A549 (cell line): ENCODE measurements around the gene ZBTB20. TPM values are rescaled to one million over a fixed set of nuclear protein-coding genes. Genes with fewer than 3 reads are reported as not detected.

Experiments used
- ATAC-seq, 2 experiments: fragments of 200-7000 bp in 1 of 2; fragments of >200 bp in 1 of 2; cut with Nextera tagmentation in 1 of 2; cut with Tn5 transposase in 1 of 2; 3 replicates each; pipeline versions ENCODE4 v1.8.0 to v1.9.1; 2018 to 2020; ENCODE audit warnings: mild to moderate bottlenecking in 1 of 2, moderate library complexity in 1 of 2
- CTCF ChIA-PET: fragments of 300-600 bp; sonication (Branson Sonifier 250); formaldehyde crosslinking; extraction: SDS; loops from one replicate; lab custom pipeline; 2021; ENCODE audit warnings: antibody characterized with exemption, inconsistent platforms; lab: Yijun Ruan, JAX
- POLR2A ChIA-PET: fragments of 350-600 bp; formaldehyde crosslinking; extraction: SDS; loops from one replicate; lab custom pipeline; 2021; ENCODE audit warnings: antibody characterized with exemption, inconsistent platforms; lab: Yijun Ruan, JAX
- DNase-seq, 2 experiments: peaks; one replicate each; pipeline versions ENCODE4 v3.0.0 to v3.0.0-alpha.2; 2011 to 2016; ENCODE audit warnings: low read depth in 1 of 2, low spot score in 1 of 2
- FAIRE-seq: peaks from 2 replicates; lab custom pipeline; 2011; peaks lifted over from hg19 to GRCh38; lab: Jason Lieb, UNC
- H3K27ac ChIP-seq, 2 experiments: fragments of >200 bp; sonication (Bioruptor Twin); formaldehyde crosslinking; 3 replicates each; pipeline ENCODE4 v1.5.1; 2016 to 2017
- H3K4me1 ChIP-seq: fragments of >200 bp; sonication (Bioruptor Twin); formaldehyde crosslinking; 3 replicates; pipeline ENCODE4 v1.6.1; 2016
- H3K4me2 ChIP-seq: fragments of >200 bp; sonication (Bioruptor Twin); formaldehyde crosslinking; 3 replicates; pipeline ENCODE4 v1.6.1; 2016
- H3K4me3 ChIP-seq: fragments of >200 bp; sonication (Bioruptor Twin); formaldehyde crosslinking; 3 replicates; pipeline ENCODE4 v1.5.1; 2016
- H3K9me3 ChIP-seq: fragments of >200 bp; sonication (Bioruptor Twin); formaldehyde crosslinking; 3 replicates; pipeline ENCODE4 v1.6.1; 2016
- CBX8 ChIP-seq: fragments of 200-600 bp; sonication (generic); IDR thresholded peaks from 2 replicates; pipeline ENCODE4 v1.6.1; 2016
- CHD4 ChIP-seq: fragments of 200-600 bp; sonication (generic); IDR thresholded peaks from 2 replicates; pipeline ENCODE4 v1.6.1; 2016; ENCODE audit warnings: antibody characterized with exemption, mild to moderate bottlenecking, borderline replicate concordance
- EHF ChIP-seq: fragments of 250-450 bp; sonication (Bioruptor Pico); IDR thresholded peaks from 2 replicates; pipeline ENCODE4 v1.5.0; 2020; ENCODE audit warnings: mild to moderate bottlenecking
- ELK1 ChIP-seq: fragments of 150-350 bp; IDR thresholded peaks from 2 replicates; pipeline ENCODE4 v1.6.1; 2014; ENCODE audit warnings: low read depth, mild to moderate bottlenecking, low read length
- EP300 ChIP-seq, 2 experiments: fragments of >200 bp; sonication (Bioruptor Twin); formaldehyde crosslinking; IDR thresholded peaks; 2 replicates in 1 of 2; 3 replicates in 1 of 2; pipeline ENCODE4 v1.6.1; 2016 to 2017
- ESRRA ChIP-seq: fragments of 150-350 bp; IDR thresholded peaks from 2 replicates; pipeline ENCODE4 v1.6.1; 2014; ENCODE audit warnings: mild to moderate bottlenecking, low read length, borderline replicate concordance
- FOSL2 ChIP-seq, 2 experiments: fragments of 450-650 bp in 1 of 2; fragments of >200 bp in 1 of 2; sonication (Bioruptor Twin) in 1 of 2; formaldehyde crosslinking; IDR thresholded peaks; 2 replicates each; pipeline versions ENCODE4 v1.5.0 to v1.6.1; 2016 to 2020; ENCODE audit warnings: mild to moderate bottlenecking in 1 of 2, moderate library complexity in 1 of 2
- GATA3 ChIP-seq: IDR thresholded peaks from 2 replicates; pipeline ENCODE4 v1.6.1; 2012; ENCODE audit warnings: borderline replicate concordance
- HDAC2 ChIP-seq: fragments of 200-600 bp; sonication (generic); IDR thresholded peaks from 2 replicates; pipeline ENCODE4 v1.6.1; 2016
- HOXA7 ChIP-seq: fragments of 250-450 bp; sonication (Bioruptor Pico); IDR thresholded peaks from 2 replicates; pipeline ENCODE4 v1.5.0; 2020; ENCODE audit warnings: mild to moderate bottlenecking, moderate library complexity
- HOXB13 ChIP-seq: fragments of 250-450 bp; sonication (Bioruptor Pico); IDR thresholded peaks from 2 replicates; pipeline ENCODE4 v1.5.0; 2020; ENCODE audit warnings: low read depth, mild to moderate bottlenecking, moderate library complexity
- HOXB5 ChIP-seq: fragments of 250-450 bp; sonication (Bioruptor Pico); IDR thresholded peaks from 2 replicates; pipeline ENCODE4 v1.5.0; 2020; ENCODE audit warnings: mild to moderate bottlenecking, moderate library complexity
- JUN ChIP-seq, 2 experiments: fragments of >200 bp; sonication (Bioruptor Twin); formaldehyde crosslinking; IDR thresholded peaks; 2 replicates in 1 of 2; 3 replicates in 1 of 2; pipeline ENCODE4 v1.6.1; 2016 to 2017
- JUNB ChIP-seq: fragments of >200 bp; sonication (Bioruptor Twin); formaldehyde crosslinking; IDR thresholded peaks from 2 replicates; pipeline ENCODE4 v1.6.1; 2016
- MAFK ChIP-seq: fragments of 450-650 bp; IDR thresholded peaks from 2 replicates; pipeline ENCODE4 v1.6.1; 2014; ENCODE audit not compliant: partially characterized antibody
- MAZ ChIP-seq: fragments of 150-350 bp; IDR thresholded peaks from 2 replicates; pipeline ENCODE4 v1.6.1; 2014; ENCODE audit warnings: antibody characterized with exemption, low read depth, low read length, borderline replicate concordance
- NFE2L2 ChIP-seq: fragments of 150-350 bp; conservative IDR thresholded peaks from 2 replicates; pipeline ENCODE4 v1.6.1; 2014; ENCODE audit warnings: low read length
- NPAS2 ChIP-seq: fragments of 250-450 bp; sonication (Bioruptor Pico); IDR thresholded peaks from 2 replicates; pipeline ENCODE4 v1.8.0; 2022; ENCODE audit warnings: mild to moderate bottlenecking, moderate library complexity, borderline replicate concordance
- NR3C1 ChIP-seq: fragments of >200 bp; sonication (Bioruptor Twin); formaldehyde crosslinking; IDR thresholded peaks from 3 replicates; pipeline ENCODE4 v1.6.1; 2017
- POLR2A ChIP-seq: IDR thresholded peaks from 2 replicates; pipeline ENCODE4 v1.6.1; 2012; ENCODE audit warnings: mild to moderate bottlenecking, low read length
- POLR2AphosphoS2 ChIP-seq: conservative IDR thresholded peaks from 2 replicates; pipeline ENCODE4 v1.6.1; 2012; ENCODE audit warnings: low read length, improper control_type of control experiment, inconsistent platforms
- RAD21 ChIP-seq, 2 experiments: fragments of >200 bp in 1 of 2; sonication (Bioruptor Twin) in 1 of 2; formaldehyde crosslinking in 1 of 2; IDR thresholded peaks in 1 of 2; conservative IDR thresholded peaks in 1 of 2; 2 replicates in 1 of 2; 3 replicates in 1 of 2; pipeline ENCODE4 v1.6.1; 2012 to 2018; ENCODE audit warnings: inconsistent platforms in 1 of 2
- RARB ChIP-seq: fragments of 250-450 bp; sonication (Bioruptor Pico); IDR thresholded peaks from 2 replicates; pipeline ENCODE4 v1.8.0; 2021; ENCODE audit warnings: mild to moderate bottlenecking, moderate library complexity
- RCOR1 ChIP-seq: fragments of 150-350 bp; IDR thresholded peaks from 2 replicates; pipeline ENCODE4 v1.6.1; 2014; ENCODE audit warnings: antibody characterized with exemption, low read length, low read depth
- RNF2 ChIP-seq: fragments of 200-600 bp; sonication (generic); IDR thresholded peaks from 2 replicates; pipeline ENCODE4 v1.6.1; 2016; ENCODE audit warnings: low read depth, mild to moderate bottlenecking, antibody characterized with exemption, moderate library complexity, borderline replicate concordance
- SREBF2 ChIP-seq: fragments of 450-650 bp; IDR thresholded peaks from 2 replicates; pipeline ENCODE4 v1.6.1; 2014; ENCODE audit warnings: mild to moderate bottlenecking, moderate library complexity
- TFCP2L1 ChIP-seq: fragments of 250-450 bp; sonication (Bioruptor Pico); IDR thresholded peaks from 2 replicates; pipeline ENCODE4 v1.5.0; 2021; ENCODE audit warnings: mild to moderate bottlenecking
- TP53 ChIP-seq: fragments of 250-450 bp; sonication (Bioruptor Pico); IDR thresholded peaks from 2 replicates; pipeline ENCODE4 v1.5.0; 2021; ENCODE audit warnings: mild to moderate bottlenecking, moderate library complexity
- USF2 ChIP-seq: fragments of 450-650 bp; IDR thresholded peaks from 2 replicates; pipeline ENCODE4 v1.6.1; 2014; ENCODE audit warnings: antibody characterized with exemption
- ZFP36 ChIP-seq: fragments of 450-650 bp; IDR thresholded peaks from 2 replicates; pipeline ENCODE4 v1.6.1; 2014; ENCODE audit warnings: borderline replicate concordance; ENCODE audit not compliant: partially characterized antibody
- WGBS: methylation state at CpG from one replicate; pipeline ENCODE4 v1.1.6; 2017; ENCODE audit errors: missing lambda C conversion rate; 5-methylcytosine and 5-hydroxymethylcytosine counted together
- polyA plus RNA-seq, 4 experiments: library from polyadenylated mRNA; depleted of rRNA in 3 of 4; stranded (reverse); fragments of >200 nt; fragmentation: RNase III in 1 of 4; extraction: RNeasy Plus Mini Kit Qiagen cat#74134 plus additional on column Dnase treatment in 1 of 4; gene quantifications; 2 replicates in 3 of 4; 3 replicates in 1 of 4; pipeline ENCODE4 v1.2.3, GENCODE V29; 2011 to 2017

Gene ZBTB20
- polyA plus RNA-seq, 2 of the 4 experiments (the other 2 are of a cell fraction) = 0.85 to 5.0 TPM

- no peak for TF ChIP-seq ELK1
- no peak for TF ChIP-seq NFE2L2
These were observed 8.0 kb downstream of the ZBTB20 start (continued) for GRCh38 chr3:115139072-115139471.

DNA sequence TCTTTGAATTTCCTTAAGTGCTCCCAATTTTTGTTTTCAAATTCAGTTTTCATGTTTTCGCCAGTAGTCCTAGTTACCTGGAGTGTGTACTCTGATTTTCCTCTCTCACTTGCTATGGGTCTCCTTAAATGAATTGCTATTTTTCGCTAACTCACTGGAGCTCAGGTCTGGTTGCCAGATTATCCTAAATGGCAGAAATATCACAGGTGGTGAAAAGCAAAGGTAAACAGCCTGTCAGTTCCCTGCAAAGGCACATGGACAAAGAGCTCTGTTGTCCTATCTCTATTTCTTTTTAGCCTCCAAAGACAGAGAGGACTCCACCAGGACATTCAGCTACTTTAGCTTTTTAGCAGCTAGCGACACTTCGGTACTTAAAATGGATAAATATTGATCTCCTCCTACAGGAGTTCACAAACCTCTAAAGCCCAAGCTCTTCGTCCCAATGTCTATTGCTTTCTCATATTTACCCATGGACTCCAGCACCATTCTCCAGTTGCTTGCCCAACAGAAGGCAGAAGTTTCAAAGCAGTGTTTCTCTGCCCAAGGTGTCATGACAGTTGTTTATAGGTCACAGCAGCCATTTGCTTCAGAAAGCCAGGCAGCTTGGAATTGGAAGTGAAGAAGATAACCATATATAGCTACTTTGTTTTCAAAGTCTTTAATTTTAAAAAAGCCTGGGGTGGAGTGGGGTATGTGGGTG is 12.3 kb downstream of the ZBTB20 start:
- POLR2A ChIA-PET = interaction anchor here (1.2 to 1.4 kb wide), 2 partner anchors 11 to 12 kb away, joined by 3 to 6 read pairs; partner anchors contain the start of gene ZBTB20
- H3K4me3 ChIP-seq = no peak overlapping the region
- no peak for DNase-seq
- ATAC-seq = no peak
- H3K9me3 ChIP-seq = no peaks in the 10 kb centered on the region
- no peak for FAIRE-seq
- H3K27ac ChIP-seq = no peak overlapping the region
- H3K4me2 ChIP-seq = no peak overlapping the region
- WGBS = 94% methylated on average over 5 of the region's 5 CpGs
- H3K4me1 ChIP-seq = no peaks in the 10 kb centered on the region
- CTCF ChIA-PET = interaction anchor here (1.1 to 2.8 kb wide), 2 partner anchors 11 to 83 kb away, joined by 3 to 13 read pairs; partner anchors contain the start of gene ZBTB20
- no peak for TF ChIP-seq POLR2A
- no peak for TF ChIP-seq HOXB13 (CRISPR knock-in tag)
- TF ChIP-seq POLR2AphosphoS2 = no peak
- no peak for TF ChIP-seq CBX8
- no peak for TF ChIP-seq EHF (CRISPR knock-in tag)
- no peak for TF ChIP-seq RNF2
- TF ChIP-seq RCOR1 = no peak
- TF ChIP-seq MAFK = no peak
- no peak for TF ChIP-seq NR3C1
- TF ChIP-seq GATA3 = no peak

GRCh38 chr3:115127208-115127607 is 19.9 kb downstream of the ZBTB20 start:
- WGBS = 63% methylated on average over 3 of the region's 3 CpGs
- no peaks in the 10 kb centered on the region for H3K4me1 ChIP-seq
- H3K9me3 ChIP-seq = no peaks in the 10 kb centered on the region
- FAIRE-seq = no peak
- no peak for TF ChIP-seq FOSL2 (IDR thresholded peaks at IDR 0.05)
- no peak for TF ChIP-seq FOSL2 (CRISPR knock-in tag; IDR thresholded peaks at IDR 0.05)
- no peak for TF ChIP-seq HOXB5
- no peak for TF ChIP-seq JUN (IDR thresholded peaks at IDR 0.05)
- no peak for TF ChIP-seq CBX8
- TF ChIP-seq TP53 (CRISPR knock-in tag) = no peak
- no peak for TF ChIP-seq RAD21 (conservative IDR thresholded peaks at IDR 0.05 in 1 of 2, IDR thresholded peaks at IDR 0.05 in 1 of 2)
- no peak for TF ChIP-seq EHF (CRISPR knock-in tag)
- TF ChIP-seq MAZ = no peak
- no peak for TF ChIP-seq ESRRA
- TF ChIP-seq ELK1 = no peak
- no peak for TF ChIP-seq JUNB
- DNase-seq = no peak
- H3K4me2 ChIP-seq = no peak overlapping the region
- POLR2A ChIA-PET = no interaction called here
- H3K4me3 ChIP-seq = no peak overlapping the region
- no peak for ATAC-seq
- CTCF ChIA-PET = no interaction called here
- H3K27ac ChIP-seq = no peak overlapping the region

DNA sequence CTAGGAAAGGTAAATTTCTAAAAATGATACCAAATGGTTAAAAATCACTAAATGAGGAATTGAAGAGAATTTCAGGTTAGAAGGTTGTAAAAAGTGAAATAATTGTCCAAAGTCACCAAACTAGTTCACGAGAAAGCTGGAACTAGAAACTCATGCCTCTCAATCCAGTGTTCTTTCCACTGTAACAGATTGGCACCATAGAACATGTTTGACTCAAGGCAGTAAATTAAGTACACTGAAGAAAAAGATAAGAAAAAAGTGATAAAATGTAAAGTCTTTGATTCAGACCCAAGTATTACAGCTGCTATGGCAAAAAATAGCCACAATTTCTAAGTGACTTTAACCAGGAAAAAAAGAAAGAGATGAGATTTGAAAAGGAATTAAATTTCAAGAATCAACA is 26.5 kb downstream of the ZBTB20 start:
- Histone ChIP-seq H3K4me3 (no peak overlapping the region), H3K4me2 (no peak overlapping the region), H3K9me3 (no peaks in the 10 kb centered on the region), H3K27ac (no peak overlapping the region), H3K4me1 (no peaks in the 10 kb centered on the region)
- ATAC-seq (no peak), FAIRE-seq (no peak), DNase-seq (no peak)
- no peak for TF ChIP-seq CHD4
- TF ChIP-seq MAFK = no peak
- TF ChIP-seq POLR2A = no peak
- no peak for TF ChIP-seq ELK1
- TF ChIP-seq HDAC2 = no peak
- TF ChIP-seq EP300 (IDR thresholded peaks at IDR 0.05) = no peak
- no peak for TF ChIP-seq RARB
- no peak for TF ChIP-seq HOXA7 (CRISPR knock-in tag)
- no peak for TF ChIP-seq TFCP2L1 (CRISPR knock-in tag)
- no peak for TF ChIP-seq ZFP36
- TF ChIP-seq NFE2L2 = no peak
- TF ChIP-seq USF2 = no peak
- no peak for TF ChIP-seq NR3C1
- TF ChIP-seq SREBF2 = no peak
- TF ChIP-seq NPAS2 (CRISPR knock-in tag) = no peak
- TF ChIP-seq JUNB = no peak
- WGBS = 88% methylated on average over 1 of the region's 1 CpG
- ChIA-PET POLR2A (no interaction called here), CTCF (no interaction called here)
